Heart left ventricle (tissue), 16 donors: Measurements from ENCODE around the gene RTN4RL2. TPM values are rescaled to one million over a fixed set of nuclear protein-coding genes. Genes with fewer than 3 reads are reported as not detected.

ENCODE experiments used
- ATAC-seq, 4 donors: fragments of 200-7000 bp; cut with Tn5 transposase; one replicate each; pipeline ENCODE4 v1.9.1; 2020 to 2022; ENCODE audit warnings: moderate library complexity in 4 of 4, mild to moderate bottlenecking in 3 of 4, moderate number of reproducible peaks in 1 of 4
- DNase-seq, 5 donors: peaks; one replicate each; pipeline ENCODE4 v3.0.0-alpha.2; 2020
- H3K27ac ChIP-seq, 12 donors: fragments of 200-600 bp; sonication (generic) in 4 of 12; one replicate each; pipeline versions ENCODE4 v1.5.0 to v1.8.0; 2016 to 2022; ENCODE audit warnings: mild to moderate bottlenecking in 2 of 12
- H3K27me3 ChIP-seq, 9 donors: fragments of 200-600 bp; sonication (generic) in 2 of 9; one replicate each; pipeline versions ENCODE4 v1.5.1 to v1.8.0; 2016 to 2022; ENCODE audit warnings: mild to moderate bottlenecking in 3 of 9
- H3K36me3 ChIP-seq, 9 donors: fragments of 200-600 bp; sonication (generic) in 2 of 9; one replicate each; pipeline versions ENCODE4 v1.5.0 to v1.8.0; 2018 to 2022; ENCODE audit warnings: mild to moderate bottlenecking in 2 of 9
- H3K4me1 ChIP-seq, 12 donors: fragments of 200-600 bp; sonication (generic) in 4 of 12; one replicate each; pipeline versions ENCODE4 v1.5.0 to v1.8.0; 2016 to 2022; ENCODE audit warnings: mild to moderate bottlenecking in 3 of 12
- H3K4me3 ChIP-seq, 12 donors: fragments of 200-600 bp; sonication (generic) in 4 of 12; one replicate each; pipeline versions ENCODE4 v1.5.0 to v1.8.0; 2017 to 2022; ENCODE audit warnings: mild to moderate bottlenecking in 9 of 12, moderate library complexity in 4 of 12
- H3K9me3 ChIP-seq, 12 donors: fragments of 200-600 bp; sonication (generic) in 4 of 12; one replicate each; pipeline versions ENCODE4 v1.5.0 to v1.8.0; 2016 to 2022; ENCODE audit warnings: mild to moderate bottlenecking in 1 of 12
- CTCF ChIP-seq, 12 donors: fragments of 200-600 bp; sonication (generic) in 4 of 12; IDR thresholded peaks; one replicate each; pipeline versions ENCODE4 v1.5.0 to v1.8.0; 2018 to 2022; ENCODE audit warnings: antibody characterized with exemption in 12 of 12, mild to moderate bottlenecking in 5 of 12
- POLR2A ChIP-seq, 2 donors: fragments of 450-650 bp; IDR thresholded peaks; one replicate each; pipeline ENCODE4 v1.6.1; 2017; ENCODE audit warnings: antibody characterized with exemption in 2 of 2, mild to moderate bottlenecking in 2 of 2, moderate library complexity in 2 of 2
- WGBS, 4 donors: extraction: QIAGEN DNeasy Blood & Tissue Kit in 2 of 4; methylation state at CpG; one replicate each; pipeline versions ENCODE4 v1.1.5 to v1.1.7; 2013 to 2018; 5-methylcytosine and 5-hydroxymethylcytosine counted together
- intact Hi-C, 10 donors: fragments of 100-400 bp; cut with DNase I; formaldehyde crosslinking; loops; one replicate each; pipeline versions ENCODE4 v1.11.1 to v1.14.2; 2022
- polyA plus RNA-seq, 2 donors: library from polyadenylated mRNA; stranded (reverse); fragments of 200-250 nt; gene quantifications; one replicate each; pipeline ENCODE4 v1.2.3, GENCODE V29; 2013
- total RNA-seq, 9 donors: library from RNA; depleted of rRNA in 2 of 9; stranded (reverse); fragments of >200 nt in 2 of 9; fragmentation: NEBNext Ultra II Directional in 3 of 9; extraction: Animal tissue kit (Norgen Biotek cat#: 25700) in 3 of 9; gene quantifications; one replicate each; pipeline versions ENCODE4 v1.1.0 to v1.2.4, GENCODE V29; 2016 to 2023
- donor health status: ischemic (EF 13 %, LVEDD 7.1; RV severe dilation, severe dysfunction).
- donor health status: healthy with polysubstance abuse.
- donor health status: DM: no; HTN: yes; CAD: no.
- donor health status: DM: no; HTN: no; CAD: no.
- donor health status: ischemic (EF 25% LVEDD 6.9; RV normal size, moderate dysfunction).
- donor health status: ischemic (EF 25% LVEDD 5.7; RV mildly dilated, moderate dysfunction).
- donor health status: healthy.
- donor health status: DM: yes; HTN: yes; CAD: no.
- donor health status: ischemic (EF 35%, LVEDD 5.7; RV mildly dilated, moderate dysfunction).
- donor health status: nonischemic (EF 11% LVEDD 7.7; RV severe dilation, severe dysfunction).
- donor health status: DM: yes; HTN: yes; CAD: no.
- donor health status: PGD.
- donor health status: ischemic (EF 29% LVEDD 5.4; RV normal size, mild dysfunction).
- donor health status: nonischemic (EF 23%, LVEDD 6.1; RV moderate dilation, normal function).

Gene RTN4RL2
- total and polyA plus RNA-seq, 11 donors = 0.58 to 2.1 (median 1.1) TPM

- ATAC-seq (no peak), DNase-seq (no peak)
- Histone ChIP-seq H3K9me3 (no peaks in the 10 kb centered on the region), H3K4me1 (peaks cover 0 to 14% (median 4%) of the 10 kb centered on the region in 12 donors), H3K27me3 (peaks cover 0 to 19% (median 3%) of the 10 kb centered on the region in 9 donors), H3K36me3 (peaks cover 0 to 66% (median 48%) of the 10 kb centered on the region in 9 donors), H3K4me3 (no peak overlapping the region), H3K27ac (no peak overlapping the region)
- TF ChIP-seq POLR2A (IDR thresholded peaks at IDR 0.05) (no peak), CTCF (IDR thresholded peaks at IDR 0.05) (no peak)
- intact Hi-C loops = loop anchor here in 1 of 10 donors (10.0 kb wide), 1 partner anchor 143 kb away; no protein-coding TSS in a partner anchor
- 84 to 85% (median 84%) methylated on average over 6 of the region's 6 CpGs for WGBS, 4 donors
Measured at GRCh38 chr11:57487920-57488659, 27.8 kb downstream of the RTN4RL2 start.

- Histone ChIP-seq H3K36me3 (peaks cover 0 to 50% (median 33%) of the 10 kb centered on the region in 9 donors), H3K27ac (no peak overlapping the region), H3K4me3 (no peak overlapping the region), H3K27me3 (no peaks in the 10 kb centered on the region), H3K4me1 (no peaks in the 10 kb centered on the region), H3K9me3 (no peaks in the 10 kb centered on the region)
- DNase-seq = no peak
- intact Hi-C loops = loop anchor here in 2 of 10 donors (2.0 to 10.0 kb wide), 2 partner anchors 36 to 154 kb away; partner anchors contain the start of gene YPEL4 (in 1 of the 2)
- ATAC-seq = peak in 2 of 4 donors; percentile 31 to 56
- TF ChIP-seq POLR2A (IDR thresholded peaks at IDR 0.05) (no peak), CTCF (IDR thresholded peaks at IDR 0.05) (no peak)
- WGBS, 4 donors = 93 to 96% (median 94%) methylated on average over 9 of the region's 9 CpGs
Measured at GRCh38 chr11:57490456-57491248, 30.3 kb downstream of the RTN4RL2 start.

- Histone ChIP-seq H3K9me3 (no peaks in the 10 kb centered on the region), H3K36me3 (peaks cover 0 to 47% (median 28%) of the 10 kb centered on the region in 9 donors), H3K27me3 (no peaks in the 10 kb centered on the region), H3K27ac (no peak overlapping the region), H3K4me1 (no peaks in the 10 kb centered on the region), H3K4me3 (no peak overlapping the region)
- DNase-seq (no peak), ATAC-seq (peak in 3 of 4 donors; percentile 33 to 69 (median 47))
- 82 to 97% (median 84%) methylated on average over 9 to 11 of the region's 11 CpGs for WGBS, 4 donors
- TF ChIP-seq POLR2A (IDR thresholded peaks at IDR 0.05) (no peak), CTCF (IDR thresholded peaks at IDR 0.05) (peak; percentile 48 to 71 (median 57))
- intact Hi-C loops = loop anchor here in 7 of 10 donors (2.0 to 10.0 kb wide), 3 partner anchors 35 to 153 kb away; partner anchors contain the start of gene YPEL4 (in 1 of the 7)
Measured at GRCh38 chr11:57491371-57492061, 31.2 kb downstream of the RTN4RL2 start.
